Liver (tissue), 9 donors: ENCODE results near the gene LAMB1. TPM values are rescaled to one million over a fixed set of nuclear protein-coding genes. Genes with fewer than 3 reads are reported as not detected.

Experiments used
- DNase-seq: peaks from one replicate; pipeline ENCODE4 v3.0.0-alpha.2; 2017; ENCODE audit warnings: low spot score
- H3K27ac ChIP-seq, 2 donors: one replicate each; pipeline ENCODE4 v1.7.0; 2013; ENCODE audit warnings: inconsistent platforms in 2 of 2, low read length in 2 of 2, control low read depth in 1 of 2, low read depth in 1 of 2, mild to moderate bottlenecking in 1 of 2
- H3K27me3 ChIP-seq, 4 donors: one replicate each; pipeline versions ENCODE4 v1.6.1 to v1.7.0; 2013; ENCODE audit warnings: low read length in 3 of 4, inconsistent platforms in 1 of 4, mild to moderate bottlenecking in 1 of 4, moderate library complexity in 1 of 4; ENCODE audit not compliant: control insufficient read depth in 4 of 4, insufficient read depth in 4 of 4
- H3K36me3 ChIP-seq, 4 donors: one replicate each; pipeline versions ENCODE4 v1.6.1 to v1.7.0; 2013; ENCODE audit warnings: low read length in 3 of 4, mild to moderate bottlenecking in 3 of 4, low read depth in 1 of 4, moderate library complexity in 1 of 4; ENCODE audit not compliant: control insufficient read depth in 4 of 4, insufficient read depth in 3 of 4
- H3K4me1 ChIP-seq, 4 donors: one replicate each; pipeline versions ENCODE4 v1.6.1 to v1.7.0; 2013; ENCODE audit warnings: low read length in 3 of 4, mild to moderate bottlenecking in 3 of 4, moderate library complexity in 1 of 4; ENCODE audit not compliant: control insufficient read depth in 4 of 4, insufficient read depth in 4 of 4
- H3K4me3 ChIP-seq, 3 donors: one replicate each; pipeline versions ENCODE4 v1.6.1 to v1.7.0; 2013; ENCODE audit warnings: low read length in 3 of 3, control low read depth in 1 of 3, low read depth in 1 of 3, mild to moderate bottlenecking in 1 of 3
- H3K9ac ChIP-seq, 2 donors: one replicate each; pipeline ENCODE4 v1.7.0; 2013; ENCODE audit warnings: low read length in 2 of 2, mild to moderate bottlenecking in 2 of 2, moderate library complexity in 2 of 2, control low read depth in 1 of 2, low read depth in 1 of 2
- H3K9me3 ChIP-seq, 4 donors: one replicate each; pipeline versions ENCODE4 v1.6.1 to v1.7.0; 2013; ENCODE audit warnings: low read length in 3 of 4; ENCODE audit not compliant: control insufficient read depth in 4 of 4
- EGR1 ChIP-seq, 2 donors: IDR thresholded peaks; 2 replicates each; pipeline ENCODE4 v1.6.1; 2016 to 2018; ENCODE audit warnings: antibody characterized with exemption in 2 of 2, low read depth in 2 of 2
- FOXA2 ChIP-seq: IDR thresholded peaks from 2 replicates; pipeline ENCODE4 v1.6.1; 2016; ENCODE audit warnings: antibody characterized with exemption
- GABPA ChIP-seq, 2 donors: IDR thresholded peaks in 1 of 2; conservative IDR thresholded peaks in 1 of 2; 2 replicates each; pipeline ENCODE4 v1.6.1; 2016; ENCODE audit warnings: antibody characterized with exemption in 2 of 2, mild to moderate bottlenecking in 1 of 2, moderate library complexity in 1 of 2
- HNF4A ChIP-seq, 2 donors: conservative IDR thresholded peaks; 2 replicates each; pipeline ENCODE4 v1.6.1; 2016; ENCODE audit warnings: antibody characterized with exemption in 2 of 2, mild to moderate bottlenecking in 2 of 2
- HNF4G ChIP-seq: IDR thresholded peaks from 2 replicates; pipeline ENCODE4 v1.6.1; 2016; ENCODE audit warnings: antibody characterized with exemption
- JUND ChIP-seq, 2 donors: IDR thresholded peaks; 2 replicates each; pipeline ENCODE4 v1.6.1; 2016; ENCODE audit warnings: antibody characterized with exemption in 2 of 2
- NR2F2 ChIP-seq: IDR thresholded peaks from 2 replicates; pipeline ENCODE4 v1.6.1; 2016; ENCODE audit warnings: antibody characterized with exemption
- RAD21 ChIP-seq, 2 donors: IDR thresholded peaks; 2 replicates each; pipeline ENCODE4 v1.6.1; 2016; ENCODE audit warnings: antibody characterized with exemption in 2 of 2, mild to moderate bottlenecking in 2 of 2
- RXRA ChIP-seq, 2 donors: IDR thresholded peaks; 2 replicates each; pipeline ENCODE4 v1.6.1; 2017 to 2018; ENCODE audit warnings: antibody characterized with exemption in 2 of 2, mild to moderate bottlenecking in 1 of 2
- SP1 ChIP-seq: IDR thresholded peaks from 2 replicates; pipeline ENCODE4 v1.6.1; 2018; ENCODE audit warnings: antibody characterized with exemption, mild to moderate bottlenecking
- YY1 ChIP-seq: IDR thresholded peaks from 2 replicates; pipeline ENCODE4 v1.6.1; 2016; ENCODE audit warnings: antibody characterized with exemption, mild to moderate bottlenecking
- WGBS: extraction: QIAGEN DNeasy Blood & Tissue Kit; methylation state at CpG from one replicate; pipeline ENCODE4 v1.1.7; 2013; 5-methylcytosine and 5-hydroxymethylcytosine counted together
- polyA plus RNA-seq, 2 donors: library from polyadenylated mRNA; stranded (reverse) in 1 of 2; unstranded in 1 of 2; fragments of 200-250 nt in 1 of 2; fragments of >200 nt in 1 of 2; fragmentation: Nextera tagmentation in 1 of 2; extraction: Ambion mirVana in 1 of 2; gene quantifications; one replicate each; pipeline versions ENCODE4 v1.2.1 to v1.2.3, GENCODE V29; 2013 to 2015
- total RNA-seq, 2 donors: library from RNA; depleted of rRNA; stranded (reverse); fragments of >200 nt; gene quantifications; one replicate each; pipeline ENCODE4 v1.2.3, GENCODE V29; 2014
- TF ChIP-seq, protein P1 (sequence below): IDR thresholded peaks from 2 replicates; pipeline ENCODE4 v1.6.1; 2016; ENCODE audit warnings: antibody characterized with exemption
- TF ChIP-seq, protein P2 (sequence below): IDR thresholded peaks from 2 replicates; pipeline ENCODE4 v1.6.1; 2016; ENCODE audit warnings: antibody characterized with exemption
- TF ChIP-seq, protein P3 (sequence below): IDR thresholded peaks from 2 replicates; pipeline ENCODE4 v1.6.1; 2016; ENCODE audit warnings: antibody characterized with exemption
- TF ChIP-seq, protein P4 (sequence below): IDR thresholded peaks from 2 replicates; pipeline ENCODE4 v1.6.1; 2016; ENCODE audit warnings: antibody characterized with exemption, mild to moderate bottlenecking
- TF ChIP-seq, protein P5 (sequence below): fragments of 150-350 bp; IDR thresholded peaks from 2 replicates; pipeline ENCODE4 v1.5.1; 2017; ENCODE audit warnings: improper control_type of control experiment, low read depth, low read length; ENCODE audit not compliant: missing input control
- donor health status: healthy.
- donor health status: healthy.
- donor health status: healthy.
- donor health status: healthy.
- donor health status: healthy.

Gene LAMB1
- total and polyA plus RNA-seq, 4 donors = 12.6 to 63.1 (median 25.8) TPM

DNA sequence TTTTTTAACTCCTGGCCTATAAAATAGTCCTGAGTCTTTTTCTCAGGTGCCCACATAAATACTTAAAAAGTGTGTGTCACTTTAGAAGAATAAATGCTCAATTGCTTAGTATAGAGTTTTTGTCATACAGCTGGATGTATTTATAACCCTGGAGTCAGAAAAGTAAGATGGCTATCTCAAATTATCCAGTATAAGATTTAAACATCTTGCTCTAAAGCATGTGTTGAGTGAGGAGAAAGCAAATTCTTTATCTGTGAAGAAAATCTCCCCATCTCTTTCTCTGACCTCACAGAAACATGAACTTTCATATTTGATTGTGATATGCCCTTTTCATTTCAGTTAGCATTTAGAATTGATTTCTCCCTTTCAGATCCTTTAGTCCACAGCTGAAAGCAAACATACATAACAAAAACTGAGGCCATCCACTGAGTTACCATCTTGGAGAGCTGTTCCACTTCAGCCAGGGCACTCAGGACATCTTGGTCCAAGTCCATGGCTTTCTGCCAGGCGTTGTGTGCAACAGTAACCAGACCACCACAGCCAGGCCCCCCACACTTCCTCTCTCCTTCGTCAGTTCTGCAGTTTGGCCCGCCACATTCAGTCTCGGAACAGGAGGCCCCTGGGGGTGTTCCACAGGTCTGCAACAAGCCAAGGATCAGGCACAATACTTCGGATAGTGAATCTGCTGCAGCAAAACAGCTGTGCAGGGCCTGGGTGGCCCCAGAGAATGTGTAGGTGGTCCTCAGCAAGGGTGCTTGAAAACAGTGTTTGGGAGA lies 71.0 kb downstream of the LAMB1 start:
- TF ChIP-seq, protein P1, sequence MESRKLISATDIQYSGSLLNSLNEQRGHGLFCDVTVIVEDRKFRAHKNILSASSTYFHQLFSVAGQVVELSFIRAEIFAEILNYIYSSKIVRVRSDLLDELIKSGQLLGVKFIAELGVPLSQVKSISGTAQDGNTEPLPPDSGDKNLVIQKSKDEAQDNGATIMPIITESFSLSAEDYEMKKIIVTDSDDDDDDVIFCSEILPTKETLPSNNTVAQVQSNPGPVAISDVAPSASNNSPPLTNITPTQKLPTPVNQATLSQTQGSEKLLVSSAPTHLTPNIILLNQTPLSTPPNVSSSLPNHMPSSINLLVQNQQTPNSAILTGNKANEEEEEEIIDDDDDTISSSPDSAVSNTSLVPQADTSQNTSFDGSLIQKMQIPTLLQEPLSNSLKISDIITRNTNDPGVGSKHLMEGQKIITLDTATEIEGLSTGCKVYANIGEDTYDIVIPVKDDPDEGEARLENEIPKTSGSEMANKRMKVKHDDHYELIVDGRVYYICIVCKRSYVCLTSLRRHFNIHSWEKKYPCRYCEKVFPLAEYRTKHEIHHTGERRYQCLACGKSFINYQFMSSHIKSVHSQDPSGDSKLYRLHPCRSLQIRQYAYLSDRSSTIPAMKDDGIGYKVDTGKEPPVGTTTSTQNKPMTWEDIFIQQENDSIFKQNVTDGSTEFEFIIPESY = no peak
- TF ChIP-seq YY1 (no peak), RAD21 (IDR thresholded peaks at IDR 0.05) (no peak), FOXA2 (no peak), GABPA (IDR thresholded peaks at IDR 0.05 in 1 of 2, conservative IDR thresholded peaks at IDR 0.05 in 1 of 2) (no peak), RXRA (IDR thresholded peaks at IDR 0.05) (no peak), NR2F2 (no peak)
- TF ChIP-seq, protein P2, sequence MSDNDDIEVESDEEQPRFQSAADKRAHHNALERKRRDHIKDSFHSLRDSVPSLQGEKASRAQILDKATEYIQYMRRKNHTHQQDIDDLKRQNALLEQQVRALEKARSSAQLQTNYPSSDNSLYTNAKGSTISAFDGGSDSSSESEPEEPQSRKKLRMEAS = no peak
- TF ChIP-seq, protein P3, sequence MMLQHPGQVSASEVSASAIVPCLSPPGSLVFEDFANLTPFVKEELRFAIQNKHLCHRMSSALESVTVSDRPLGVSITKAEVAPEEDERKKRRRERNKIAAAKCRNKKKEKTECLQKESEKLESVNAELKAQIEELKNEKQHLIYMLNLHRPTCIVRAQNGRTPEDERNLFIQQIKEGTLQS = no peak
- H3K4me1 ChIP-seq = peaks cover 0 to 2% (median 0%) of the 10 kb centered on the region in 4 donors
- H3K36me3 ChIP-seq = peaks cover 0 to 8% (median under 1%) of the 10 kb centered on the region in 4 donors
- H3K9ac ChIP-seq = no peak overlapping the region
- H3K4me3 ChIP-seq = no peak overlapping the region
- 84% methylated on average over 5 of the region's 5 CpGs for WGBS
- H3K27me3 ChIP-seq = no peaks in the 10 kb centered on the region
- H3K27ac ChIP-seq = no peak overlapping the region
- DNase-seq = no peak
- no peaks in the 10 kb centered on the region for H3K9me3 ChIP-seq

DNA sequence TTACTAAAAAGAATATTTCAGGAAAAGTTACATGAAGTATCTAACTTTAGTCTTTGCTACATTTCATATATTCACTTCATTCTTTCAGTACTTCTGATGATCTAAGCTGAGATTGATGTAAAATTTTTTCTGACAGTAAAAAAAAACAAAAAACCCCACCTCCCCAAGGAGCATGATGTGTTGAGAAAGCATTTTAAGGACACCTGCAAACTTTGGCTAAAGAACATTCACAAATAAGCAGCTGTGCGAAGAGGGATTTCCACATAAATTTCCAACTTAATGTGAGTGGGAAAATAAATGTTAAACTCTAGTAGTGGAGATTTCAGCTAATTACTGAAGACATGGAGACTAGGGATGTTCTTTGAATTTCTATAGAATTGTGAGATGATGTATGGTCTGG lies 76.5 kb downstream of the LAMB1 start:
- Histone ChIP-seq H3K4me1 (no peaks in the 10 kb centered on the region), H3K9me3 (no peaks in the 10 kb centered on the region), H3K4me3 (no peak overlapping the region), H3K9ac (no peak overlapping the region), H3K27me3 (no peaks in the 10 kb centered on the region), H3K27ac (no peak overlapping the region), H3K36me3 (peaks cover 0 to 29% (median 2%) of the 10 kb centered on the region in 4 donors)
- TF ChIP-seq, protein P4, sequence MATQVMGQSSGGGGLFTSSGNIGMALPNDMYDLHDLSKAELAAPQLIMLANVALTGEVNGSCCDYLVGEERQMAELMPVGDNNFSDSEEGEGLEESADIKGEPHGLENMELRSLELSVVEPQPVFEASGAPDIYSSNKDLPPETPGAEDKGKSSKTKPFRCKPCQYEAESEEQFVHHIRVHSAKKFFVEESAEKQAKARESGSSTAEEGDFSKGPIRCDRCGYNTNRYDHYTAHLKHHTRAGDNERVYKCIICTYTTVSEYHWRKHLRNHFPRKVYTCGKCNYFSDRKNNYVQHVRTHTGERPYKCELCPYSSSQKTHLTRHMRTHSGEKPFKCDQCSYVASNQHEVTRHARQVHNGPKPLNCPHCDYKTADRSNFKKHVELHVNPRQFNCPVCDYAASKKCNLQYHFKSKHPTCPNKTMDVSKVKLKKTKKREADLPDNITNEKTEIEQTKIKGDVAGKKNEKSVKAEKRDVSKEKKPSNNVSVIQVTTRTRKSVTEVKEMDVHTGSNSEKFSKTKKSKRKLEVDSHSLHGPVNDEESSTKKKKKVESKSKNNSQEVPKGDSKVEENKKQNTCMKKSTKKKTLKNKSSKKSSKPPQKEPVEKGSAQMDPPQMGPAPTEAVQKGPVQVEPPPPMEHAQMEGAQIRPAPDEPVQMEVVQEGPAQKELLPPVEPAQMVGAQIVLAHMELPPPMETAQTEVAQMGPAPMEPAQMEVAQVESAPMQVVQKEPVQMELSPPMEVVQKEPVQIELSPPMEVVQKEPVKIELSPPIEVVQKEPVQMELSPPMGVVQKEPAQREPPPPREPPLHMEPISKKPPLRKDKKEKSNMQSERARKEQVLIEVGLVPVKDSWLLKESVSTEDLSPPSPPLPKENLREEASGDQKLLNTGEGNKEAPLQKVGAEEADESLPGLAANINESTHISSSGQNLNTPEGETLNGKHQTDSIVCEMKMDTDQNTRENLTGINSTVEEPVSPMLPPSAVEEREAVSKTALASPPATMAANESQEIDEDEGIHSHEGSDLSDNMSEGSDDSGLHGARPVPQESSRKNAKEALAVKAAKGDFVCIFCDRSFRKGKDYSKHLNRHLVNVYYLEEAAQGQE = no peak
- no peak for TF ChIP-seq EGR1 (IDR thresholded peaks at IDR 0.05; ENCODE audit: low read depth in 2 of 2)
- TF ChIP-seq RXRA (IDR thresholded peaks at IDR 0.05) = no peak
- no peak for TF ChIP-seq HNF4G
- no peak for TF ChIP-seq RAD21 (IDR thresholded peaks at IDR 0.05)
- no peak for TF ChIP-seq GABPA (IDR thresholded peaks at IDR 0.05 in 1 of 2, conservative IDR thresholded peaks at IDR 0.05 in 1 of 2)
- no peak for TF ChIP-seq HNF4A (conservative IDR thresholded peaks at IDR 0.05)
- TF ChIP-seq SP1 = no peak
- TF ChIP-seq NR2F2 = no peak
- TF ChIP-seq JUND (IDR thresholded peaks at IDR 0.05) = no peak
- TF ChIP-seq YY1 = no peak
- TF ChIP-seq, protein P3 = no peak
- TF ChIP-seq, protein P5, sequence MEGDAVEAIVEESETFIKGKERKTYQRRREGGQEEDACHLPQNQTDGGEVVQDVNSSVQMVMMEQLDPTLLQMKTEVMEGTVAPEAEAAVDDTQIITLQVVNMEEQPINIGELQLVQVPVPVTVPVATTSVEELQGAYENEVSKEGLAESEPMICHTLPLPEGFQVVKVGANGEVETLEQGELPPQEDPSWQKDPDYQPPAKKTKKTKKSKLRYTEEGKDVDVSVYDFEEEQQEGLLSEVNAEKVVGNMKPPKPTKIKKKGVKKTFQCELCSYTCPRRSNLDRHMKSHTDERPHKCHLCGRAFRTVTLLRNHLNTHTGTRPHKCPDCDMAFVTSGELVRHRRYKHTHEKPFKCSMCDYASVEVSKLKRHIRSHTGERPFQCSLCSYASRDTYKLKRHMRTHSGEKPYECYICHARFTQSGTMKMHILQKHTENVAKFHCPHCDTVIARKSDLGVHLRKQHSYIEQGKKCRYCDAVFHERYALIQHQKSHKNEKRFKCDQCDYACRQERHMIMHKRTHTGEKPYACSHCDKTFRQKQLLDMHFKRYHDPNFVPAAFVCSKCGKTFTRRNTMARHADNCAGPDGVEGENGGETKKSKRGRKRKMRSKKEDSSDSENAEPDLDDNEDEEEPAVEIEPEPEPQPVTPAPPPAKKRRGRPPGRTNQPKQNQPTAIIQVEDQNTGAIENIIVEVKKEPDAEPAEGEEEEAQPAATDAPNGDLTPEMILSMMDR = no peak
- TF ChIP-seq, protein P2 = no peak
- WGBS = 97% methylated on average over 1 of the region's 1 CpG
- DNase-seq = no peak
